Activated CD8-positive, alpha-beta T cell treated with anti-CD3 and anti-CD28 coated beads for 36 hours (primary cell): ENCODE measurements around the gene NISCH. TPM values are rescaled to one million over a fixed set of nuclear protein-coding genes. Genes with fewer than 3 reads are reported as not detected.

Experiments
- ATAC-seq: fragments of 200-7000 bp; cut with Tn5 transposase; one replicate; pipeline ENCODE4 v1.10.0; 2021; ENCODE audit warnings: mild to moderate bottlenecking, moderate library complexity
- CTCF ChIA-PET: fragments of 350-600 bp; sonication (Branson Sonifier 250); formaldehyde crosslinking; loops from one replicate; lab custom pipeline; 2021; ENCODE audit warnings: antibody characterized with exemption; lab: Charles Lee
- POLR2A ChIA-PET: fragments of 350-600 bp; sonication (Branson Sonifier 250); formaldehyde crosslinking; loops from one replicate; lab custom pipeline; 2021; ENCODE audit warnings: antibody characterized with exemption; lab: Charles Lee
- DNase-seq: peaks from one replicate; pipeline ENCODE4 v3.0.0-alpha.2; 2020
- H3K27ac Mint-ChIP-seq: one replicate; pipeline ENCODE4 v1.8.0; 2021; ENCODE audit warnings: mild to moderate bottlenecking, mixed read lengths
- H3K27me3 Mint-ChIP-seq: one replicate; pipeline ENCODE4 v1.8.0; 2021; ENCODE audit warnings: mixed read lengths
- H3K36me3 Mint-ChIP-seq: one replicate; pipeline ENCODE4 v1.8.0; 2021; ENCODE audit warnings: low read depth, mixed read lengths
- H3K4me1 Mint-ChIP-seq: one replicate; pipeline ENCODE4 v1.8.0; 2021; ENCODE audit warnings: low read depth, mixed read lengths
- H3K4me3 Mint-ChIP-seq: one replicate; pipeline ENCODE4 v1.8.0; 2021; ENCODE audit warnings: mild to moderate bottlenecking, moderate library complexity, mixed read lengths
- H3K9me3 Mint-ChIP-seq: one replicate; pipeline ENCODE4 v1.8.0; 2021; ENCODE audit warnings: mixed read lengths
- CTCF ChIP-seq: fragments of 200-600 bp; IDR thresholded peaks from one replicate; pipeline ENCODE4 v1.8.0; 2022; ENCODE audit warnings: antibody characterized with exemption, mild to moderate bottlenecking
- intact Hi-C: fragments of 100-400 bp; cut with micrococcal nuclease; formaldehyde crosslinking; loops from one replicate; pipeline ENCODE4 v1.10.0; 2022
- total RNA-seq, 2 experiments: library from RNA; stranded (reverse); gene quantifications; one replicate each; pipeline ENCODE4 v1.2.3, GENCODE V29; 2021

Gene NISCH
- total RNA-seq, 2 experiments from 2014 or later: 57.1 to 57.4 TPM

GRCh38 chr3:52468336-52468735, 12.9 kb downstream of the NISCH start:
- H3K27ac Mint-ChIP-seq: no peak overlapping the region
- ATAC-seq: no peak
- no peaks in the 10 kb centered on the region for H3K9me3 Mint-ChIP-seq
- ChIA-PET POLR2A (interaction anchor here (1.4 kb wide), 1 partner anchor 10 kb away, joined by 6 read pairs; no protein-coding TSS in a partner anchor), CTCF (interaction anchor here (1.8 to 2.9 kb wide), 2 partner anchors 20 to 22 kb away, joined by 4 to 9 read pairs; no protein-coding TSS in a partner anchor)
- no peak for DNase-seq
- H3K4me1 Mint-ChIP-seq: peaks cover 6% of the 10 kb centered on the region
- no peak overlapping the region for H3K4me3 Mint-ChIP-seq
- intact Hi-C loops: no loop called here
- peaks cover 13% of the 10 kb centered on the region for H3K36me3 Mint-ChIP-seq
- TF ChIP-seq CTCF: no peak
- H3K27me3 Mint-ChIP-seq: no peaks in the 10 kb centered on the region

GRCh38 chr3:52469001-52469400, 13.6 kb downstream of the NISCH start:
- Mint-ChIP-seq H3K4me3 (no peak overlapping the region), H3K4me1 (peaks cover 5% of the 10 kb centered on the region), H3K27me3 (no peaks in the 10 kb centered on the region), H3K27ac (no peak overlapping the region), H3K36me3 (peaks cover 15% of the 10 kb centered on the region), H3K9me3 (no peaks in the 10 kb centered on the region)
- ChIA-PET POLR2A (interaction anchor here (1.1 to 1.4 kb wide), 2 partner anchors 11 to 21 kb away, joined by 3 to 6 read pairs; no protein-coding TSS in a partner anchor), CTCF (interaction anchor here (1.4 to 2.9 kb wide), 3 partner anchors 21 to 57 kb away, joined by 3 to 9 read pairs (median 4); no protein-coding TSS in a partner anchor)
- ATAC-seq (no peak), DNase-seq (no peak)
- no peak for TF ChIP-seq CTCF
- intact Hi-C loops: no loop called here

- ATAC-seq: no peak
- intact Hi-C loops: no loop called here
- no peak overlapping the region for H3K27ac Mint-ChIP-seq
- H3K36me3 Mint-ChIP-seq: peaks cover 17% of the 10 kb centered on the region
- no peak for TF ChIP-seq CTCF
- H3K9me3 Mint-ChIP-seq: no peaks in the 10 kb centered on the region
- H3K4me3 Mint-ChIP-seq: no peak overlapping the region
- no peak for DNase-seq
- no peaks in the 10 kb centered on the region for H3K27me3 Mint-ChIP-seq
- no peaks in the 10 kb centered on the region for H3K4me1 Mint-ChIP-seq
- POLR2A ChIA-PET: interaction anchor here (1.3 kb wide), 1 partner anchor 15 kb away, joined by 4 read pairs; the partner anchor contains the start of gene NISCH
- CTCF ChIA-PET: interaction anchor here (1.1 to 2.1 kb wide), 3 partner anchors 11 to 43 kb away, joined by 4 to 8 read pairs (median 6); no protein-coding TSS in a partner anchor
These were observed 15.5 kb downstream of the NISCH start for GRCh38 chr3:52470920-52471319.

- Mint-ChIP-seq H3K36me3 (peaks cover 21% of the 10 kb centered on the region), H3K9me3 (no peaks in the 10 kb centered on the region), H3K4me3 (no peak overlapping the region), H3K27ac (no peak overlapping the region), H3K4me1 (no peaks in the 10 kb centered on the region), H3K27me3 (no peaks in the 10 kb centered on the region)
- TF ChIP-seq CTCF: peak; percentile 37
- peak; percentile 74 for ATAC-seq
- ChIA-PET POLR2A (interaction anchor here (1.0 to 1.3 kb wide), 2 partner anchors 16 to 20 kb away, joined by 3 to 4 read pairs; partner anchors contain the start of gene NISCH), CTCF (interaction anchor here (1.0 to 2.1 kb wide), 7 partner anchors 9 to 75 kb away, joined by 3 to 8 read pairs (median 5); partner anchors contain the start of genes SEMA3G and UQCC5)
- intact Hi-C loops: no loop called here
- peak; percentile 63 for DNase-seq
These were observed 16.2 kb downstream of the NISCH start for GRCh38 chr3:52471371-52472238.
